IPS-18c (cell line): Measurements from ENCODE around the gene EDC3.
"Not testable (repeated sequence)": the region's sequence is repeated elsewhere in the genome, so short reads cannot be mapped to it uniquely, and the experiment has no call there.

Source experiments
- H3K4me3 ChIP-seq: 2 replicates; pipeline ENCODE4 v1.7.0; 2013; ENCODE audit warnings: low read depth, mild to moderate bottlenecking, low read length, moderate library complexity; ENCODE audit not compliant: insufficient read depth
- H3K9me3 ChIP-seq: one replicate; pipeline ENCODE4 v1.6.1; 2013; ENCODE audit warnings: mild to moderate bottlenecking, low read length, moderate library complexity; ENCODE audit not compliant: control insufficient read depth, insufficient read depth

The EDC3 gene

GRCh38 chr15:74608786-74609185 lies 87.0 kb downstream of the EDC3 start:
- H3K4me3 ChIP-seq, result no peak overlapping the region
- H3K9me3 ChIP-seq, result no peaks in the 10 kb centered on the region

DNA sequence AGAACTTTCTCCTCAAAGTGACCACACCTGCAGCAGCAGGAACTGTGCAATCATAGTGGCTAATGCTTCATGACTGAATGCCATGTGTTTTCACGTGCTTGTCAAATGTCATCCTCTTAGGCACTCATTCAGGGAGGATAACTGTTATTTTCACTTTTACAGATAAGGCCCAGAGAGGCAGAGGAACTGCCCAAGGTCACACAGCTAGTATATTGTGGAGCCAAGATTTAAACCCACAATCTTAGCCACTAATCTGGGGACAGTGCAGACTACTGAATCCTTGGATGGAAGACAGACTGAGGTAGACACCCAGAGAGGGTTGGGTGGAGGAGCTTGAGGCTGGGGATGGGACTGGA lies 90.1 kb downstream of the EDC3 start:
- Histone ChIP-seq H3K4me3 (no peak overlapping the region), H3K9me3 (no peaks in the 10 kb centered on the region)

DNA sequence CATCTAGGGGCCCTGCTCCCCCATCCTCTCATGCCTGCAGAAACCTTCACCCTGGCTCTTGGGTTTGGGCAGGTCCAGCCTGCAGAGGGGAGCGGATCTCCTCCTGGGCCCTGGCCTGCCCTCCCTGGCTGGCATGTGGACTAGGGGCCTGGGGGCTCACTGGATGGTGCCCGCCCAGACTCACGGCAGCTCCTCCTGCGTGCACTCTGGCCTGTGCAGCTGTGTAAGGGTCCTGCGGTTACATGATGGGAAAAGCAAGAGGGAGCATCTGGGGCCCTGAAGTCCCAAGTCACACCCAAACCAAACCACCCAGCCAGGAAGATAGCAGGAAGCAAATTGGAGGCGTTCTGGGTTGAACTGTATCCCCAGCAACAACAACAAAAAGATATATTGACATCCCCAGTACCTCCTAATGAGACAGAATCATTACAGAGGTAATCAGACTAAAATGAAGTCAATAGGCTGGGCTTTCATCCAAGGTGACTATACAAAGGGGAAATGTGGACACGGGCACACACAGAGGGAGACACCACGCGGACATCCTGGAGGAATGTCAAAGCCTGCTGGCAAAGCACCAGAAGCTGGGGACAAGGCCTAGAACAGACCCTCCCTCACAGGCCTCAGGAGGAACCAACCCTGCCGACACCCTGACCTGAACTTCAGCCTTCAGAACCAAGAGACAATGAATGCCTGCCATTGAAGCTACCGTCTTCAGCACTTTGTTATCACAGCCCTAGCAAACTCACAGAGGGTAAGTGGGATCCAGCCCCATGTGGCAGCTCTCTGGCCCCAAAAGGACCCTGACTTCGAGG lies 90.6 kb downstream of the EDC3 start:
- no peak overlapping the region for H3K4me3 ChIP-seq
- no peaks in the 10 kb centered on the region for H3K9me3 ChIP-seq

DNA sequence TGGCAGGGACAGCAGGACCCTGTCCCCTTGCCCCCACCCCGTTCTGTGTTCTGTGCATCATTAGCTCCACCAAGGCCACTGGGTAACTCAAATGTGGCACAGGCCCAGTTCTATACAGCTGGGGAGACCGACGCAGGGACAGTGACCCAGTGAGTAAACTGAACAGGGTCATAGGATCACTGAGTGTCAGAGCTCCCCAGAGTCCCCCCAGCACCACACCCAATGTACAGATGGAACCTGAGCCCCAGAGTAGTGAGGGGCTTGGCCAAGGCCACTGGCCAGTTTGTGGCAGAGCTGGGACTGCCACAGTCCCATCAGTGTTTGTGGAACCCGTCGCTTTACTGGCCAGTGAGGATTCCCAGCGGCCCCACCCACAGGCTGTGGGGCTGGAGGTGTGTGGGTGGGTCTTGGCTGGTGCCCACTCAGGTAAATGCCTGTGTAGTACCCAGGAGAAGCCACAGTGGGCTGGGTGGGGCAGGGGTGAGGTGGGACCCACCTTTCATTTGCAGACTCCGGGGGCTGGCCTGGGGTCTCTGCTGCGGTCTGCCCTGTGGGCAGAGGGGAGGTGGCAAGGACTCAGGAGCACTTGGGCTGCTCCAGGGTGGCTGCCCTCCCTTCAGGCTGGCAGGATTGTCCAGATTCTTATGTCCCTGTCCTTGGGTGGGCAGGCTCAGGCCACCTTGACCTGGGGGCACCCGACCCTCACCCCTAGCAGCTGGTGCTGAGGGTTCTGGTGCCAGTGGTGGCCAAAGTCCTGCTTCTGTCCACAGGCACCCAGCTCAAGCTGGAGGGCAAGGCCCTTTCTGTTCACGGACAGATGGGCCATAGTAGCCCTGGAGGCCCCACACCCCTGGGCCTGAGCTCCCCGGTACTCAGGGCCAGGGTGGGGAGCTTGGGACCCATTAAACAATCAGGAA lies 91.8 kb downstream of the EDC3 start:
- no peak overlapping the region for H3K4me3 ChIP-seq

GRCh38 chr15:74603026-74603788 lies 92.6 kb downstream of the EDC3 start:
- H3K9me3 ChIP-seq, result no peaks in the 10 kb centered on the region
- no peak overlapping the region for H3K4me3 ChIP-seq

More for the DNA sequence above, 91.8 kb downstream of the EDC3 start:
- no peaks in the 10 kb centered on the region for H3K9me3 ChIP-seq

- H3K9me3 ChIP-seq, result no peaks in the 10 kb centered on the region
- peak overlapping the region; percentile 36; the same call in 1 of the 2 replicates for H3K4me3 ChIP-seq
These were observed 96.7 kb downstream of the EDC3 start for GRCh38 chr15:74599156-74599555.

- peak overlapping the region; percentile 36; the same call in 1 of the 2 replicates for H3K4me3 ChIP-seq
- no peaks in the 10 kb centered on the region for H3K9me3 ChIP-seq
These were observed 97.5 kb downstream of the EDC3 start for GRCh38 chr15:74598126-74598842.

- not testable (repeated sequence) for H3K9me3 ChIP-seq, H3K4me3 ChIP-seq
These were observed 98.6 kb downstream of the EDC3 start for GRCh38 chr15:74597146-74597705.

GRCh38 chr15:74596736-74597135 lies 99.1 kb downstream of the EDC3 start:
- H3K4me3 ChIP-seq, H3K9me3 ChIP-seq: not testable (repeated sequence)

GRCh38 chr15:74595271-74595670 lies 100.6 kb downstream of the EDC3 start:
- Histone ChIP-seq H3K4me3 (no peak overlapping the region), H3K9me3 (no peaks in the 10 kb centered on the region)

GRCh38 chr15:74594455-74594854 lies 101.4 kb downstream of the EDC3 start:
- H3K9me3 ChIP-seq, result no peaks in the 10 kb centered on the region
- no peak overlapping the region for H3K4me3 ChIP-seq

GRCh38 chr15:74593122-74593521 lies 102.7 kb downstream of the EDC3 start:
- Histone ChIP-seq H3K4me3 (no peak overlapping the region), H3K9me3 (no peaks in the 10 kb centered on the region)

GRCh38 chr15:74592222-74592621 lies 103.6 kb downstream of the EDC3 start:
- no peaks in the 10 kb centered on the region for H3K9me3 ChIP-seq
- no peak overlapping the region for H3K4me3 ChIP-seq

GRCh38 chr15:74589826-74590225 lies 106.0 kb downstream of the EDC3 start:
- Histone ChIP-seq H3K4me3 (no peak overlapping the region), H3K9me3 (no peaks in the 10 kb centered on the region)

DNA sequence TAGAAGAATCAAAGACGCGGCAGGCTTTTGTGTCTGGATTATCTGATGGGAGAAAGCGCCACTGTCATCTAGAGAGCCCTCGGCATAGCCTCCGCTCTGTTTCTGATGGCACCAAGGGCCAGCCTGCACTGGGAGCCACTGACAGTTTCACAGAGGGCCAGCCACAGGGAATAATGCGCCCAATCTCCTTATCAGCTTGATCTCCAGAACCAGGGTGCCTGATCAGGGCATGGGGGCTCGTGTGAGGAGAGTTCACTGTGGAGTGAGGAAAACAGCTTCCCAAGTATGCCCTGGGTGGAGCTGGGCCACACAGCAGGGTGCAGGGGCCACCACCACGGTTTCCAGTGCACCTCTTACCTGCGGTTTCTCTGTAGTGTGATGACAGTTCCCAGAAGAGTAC lies 110.0 kb downstream of the EDC3 start:
- Histone ChIP-seq H3K4me3 (no peak overlapping the region), H3K9me3 (no peaks in the 10 kb centered on the region)

DNA sequence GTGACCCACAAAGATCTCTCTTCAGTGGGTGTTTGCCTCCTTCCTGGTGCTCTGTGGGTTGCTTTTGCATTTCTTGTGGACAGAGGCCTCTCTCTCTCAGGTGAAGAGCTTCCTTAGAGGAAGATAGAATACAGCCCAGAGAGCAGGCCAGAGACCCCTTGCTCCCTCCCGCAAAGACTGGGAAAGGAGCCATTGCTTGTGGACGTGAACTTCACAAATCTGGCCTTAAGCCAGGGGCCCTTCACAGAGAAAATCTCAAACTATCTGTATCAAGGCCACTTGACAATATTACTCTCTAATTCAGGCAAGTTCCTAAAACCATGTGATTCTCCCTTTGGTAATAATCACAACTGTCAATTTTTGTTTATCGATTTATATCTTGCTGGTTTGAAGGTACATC lies 110.6 kb downstream of the EDC3 start:
- Histone ChIP-seq H3K4me3 (no peak overlapping the region), H3K9me3 (no peaks in the 10 kb centered on the region)

DNA sequence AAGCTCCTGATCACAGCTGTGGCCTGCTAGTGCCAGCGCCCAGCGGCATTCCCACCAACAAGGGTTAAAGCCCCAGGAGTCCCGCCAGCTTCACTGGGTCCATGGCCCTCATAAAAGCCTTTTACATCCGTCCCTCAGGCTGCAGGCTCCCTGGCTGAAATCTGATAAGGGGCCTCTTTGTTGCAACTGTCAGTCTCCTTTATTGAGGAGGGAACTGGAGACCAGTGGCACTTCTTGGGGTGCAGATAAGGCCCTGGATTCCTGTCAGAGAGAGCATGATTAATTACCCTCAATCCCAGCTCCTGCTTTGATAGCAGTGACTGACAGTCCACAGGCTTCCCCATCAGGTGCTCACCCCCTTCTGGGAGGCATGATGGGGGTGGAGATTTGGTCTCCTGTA lies 111.0 kb downstream of the EDC3 start:
- no peaks in the 10 kb centered on the region for H3K9me3 ChIP-seq
- no peak overlapping the region for H3K4me3 ChIP-seq
